ENCODE results near the gene PCYT2.

Gene PCYT2

GRCh38 chr17:81859906-81860755 lies 51.1 kb downstream of the PCYT2 start, which contains the start of gene P4HB:
Gene P4HB, minus strand, starts transcription at chr17:81860535. Its CDS starts 64 bp downstream, at chr17:81860471.
- Mint-ChIP-seq H3K9me3 (no peaks in the 10 kb centered on the region), H3K4me1 (ENCODE audit: low read depth) (peaks cover 24% of the 10 kb centered on the region)

GRCh38 chr17:81858967-81859905 lies 52.0 kb downstream of the PCYT2 start:
- Mint-ChIP-seq H3K9me3 (no peaks in the 10 kb centered on the region), H3K27ac (peak overlapping the region; percentile 85), H3K4me1 (ENCODE audit: low read depth) (peaks cover 24% of the 10 kb centered on the region), H3K4me3 (peak overlapping the region; percentile 89), H3K36me3 (ENCODE audit: low read depth) (peaks cover 33% of the 10 kb centered on the region), H3K27me3 (ENCODE audit: low read depth) (peaks cover 4% of the 10 kb centered on the region)

More at GRCh38 chr17:81859906-81860755, 51.1 kb downstream of the PCYT2 start, which contains the start of gene P4HB:
- Mint-ChIP-seq H3K4me3 (peak within 1 kb of the TSS; percentile 90), H3K27ac (peak within 1 kb of the TSS; percentile 96), H3K27me3 (ENCODE audit: low read depth) (peaks cover 4% of the 10 kb centered on the region), H3K36me3 (ENCODE audit: low read depth) (peaks cover 33% of the 10 kb centered on the region)

- H3K36me3 Mint-ChIP-seq (ENCODE audit: low read depth): peaks cover 36% of the 10 kb centered on the region
- no peak overlapping the region for H3K27ac Mint-ChIP-seq
- peak overlapping the region; percentile 89 for H3K4me3 Mint-ChIP-seq
- H3K4me1 Mint-ChIP-seq (ENCODE audit: low read depth): peaks cover 23% of the 10 kb centered on the region
- H3K27me3 Mint-ChIP-seq (ENCODE audit: low read depth): peaks cover 4% of the 10 kb centered on the region
- no peaks in the 10 kb centered on the region for H3K9me3 Mint-ChIP-seq
These were observed 52.8 kb downstream of the PCYT2 start for GRCh38 chr17:81858170-81858966.

- no peak overlapping the region for H3K4me3 Mint-ChIP-seq
- peaks cover 13% of the 10 kb centered on the region for H3K4me1 Mint-ChIP-seq (ENCODE audit: low read depth)
- H3K36me3 Mint-ChIP-seq (ENCODE audit: low read depth): peaks cover 42% of the 10 kb centered on the region
- no peaks in the 10 kb centered on the region for H3K9me3 Mint-ChIP-seq
- H3K27ac Mint-ChIP-seq: no peak overlapping the region
- H3K27me3 Mint-ChIP-seq (ENCODE audit: low read depth): no peaks in the 10 kb centered on the region
These were observed 56.0 kb downstream of the PCYT2 start for GRCh38 chr17:81854974-81855774.

GRCh38 chr17:81852237-81852636 lies 59.0 kb downstream of the PCYT2 start:
- no peak overlapping the region for H3K4me3 Mint-ChIP-seq
- peaks cover 6% of the 10 kb centered on the region for H3K4me1 Mint-ChIP-seq (ENCODE audit: low read depth)
- no peak overlapping the region for H3K27ac Mint-ChIP-seq
- no peaks in the 10 kb centered on the region for H3K9me3 Mint-ChIP-seq
- peaks cover 29% of the 10 kb centered on the region for H3K36me3 Mint-ChIP-seq (ENCODE audit: low read depth)
- H3K27me3 Mint-ChIP-seq (ENCODE audit: low read depth): no peaks in the 10 kb centered on the region

- Mint-ChIP-seq H3K4me3 (no peak overlapping the region), H3K4me1 (ENCODE audit: low read depth) (peaks cover 6% of the 10 kb centered on the region), H3K27ac (no peak overlapping the region), H3K27me3 (ENCODE audit: low read depth) (no peaks in the 10 kb centered on the region), H3K9me3 (no peaks in the 10 kb centered on the region), H3K36me3 (ENCODE audit: low read depth) (peaks cover 30% of the 10 kb centered on the region)
These were observed 59.8 kb downstream of the PCYT2 start for GRCh38 chr17:81851423-81851822.
